PC-3 (cell line): ENCODE results near the gene SETBP1.

ENCODE experiments used
- CTCF ChIP-seq: fragments of 300-600 bp; sonication (generic); conservative IDR thresholded peaks from 2 replicates; pipeline ENCODE4 v1.5.1; 2017; ENCODE audit warnings: antibody characterized with exemption, low read depth, mild to moderate bottlenecking, low read length
- EZH2phosphoT487 ChIP-seq: fragments of 300-600 bp; sonication (generic); IDR thresholded peaks from 2 replicates; pipeline ENCODE4 v1.6.1; 2018; ENCODE audit warnings: mild to moderate bottlenecking, antibody characterized with exemption, low read length, borderline replicate concordance

DNA sequence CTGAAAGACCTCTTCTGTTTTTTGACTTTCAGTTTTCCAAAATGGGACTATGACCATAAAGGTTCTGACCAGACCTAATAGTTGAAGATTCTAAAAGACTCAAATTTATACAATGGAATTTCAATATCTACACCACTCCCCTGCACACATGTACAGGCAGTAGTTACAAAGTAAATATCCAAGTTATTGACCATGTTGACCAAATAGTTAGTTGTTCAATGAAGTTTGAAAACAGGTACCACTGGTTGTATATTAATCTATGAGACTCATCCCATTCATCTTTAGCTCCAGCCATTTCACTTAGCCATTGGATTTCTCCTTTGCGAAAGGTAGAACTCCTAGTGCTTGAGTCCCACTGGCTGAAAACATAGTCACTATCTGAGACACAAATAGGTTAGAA lies 277.4 kb downstream of the SETBP1 start:
- TF ChIP-seq CTCF (no peak), EZH2phosphoT487 (no peak)
